Measurements from ENCODE around the gene MAL.

The MAL gene

GRCh38 chr2:95031726-95032116 lies 6.2 kb downstream of the MAL start:
- Histone ChIP-seq H2AFZ (ENCODE audit: insufficient read depth, low read length, poor library complexity) (no peak overlapping the region), H3K18ac (ENCODE audit: low read length) (no peak overlapping the region), H3K9me3 (ENCODE audit: insufficient read depth, low read depth, low read length) (peaks cover 4% of the 10 kb centered on the region), H3K4me2 (ENCODE audit: low read length) (no peak overlapping the region), H4K12ac (ENCODE audit: low read depth, low read length) (no peak overlapping the region), H2BK120ac (ENCODE audit: insufficient read depth, low read length, poor library complexity) (no peak overlapping the region), H2BK5ac (ENCODE audit: low read depth, low read length, poor library complexity) (no peak overlapping the region), H2AK5ac (ENCODE audit: low read length) (no peak overlapping the region), H3K79me2 (ENCODE audit: control insufficient read depth, insufficient read depth, low read length, poor library complexity) (no peaks in the 10 kb centered on the region), H3K4me1 (ENCODE audit: control insufficient read depth in 1 of 2, insufficient read depth in 2 of 2, low read length in 2 of 2) (peaks cover 10 to 17% of the 10 kb centered on the region in 2 experiments), H3K27me3 (ENCODE audit: insufficient read depth, low read length) (peaks cover 10% of the 10 kb centered on the region), H3K4me3 (ENCODE audit: low read depth, low read length) (no peak overlapping the region), H4K8ac (ENCODE audit: low read depth, low read length) (no peak overlapping the region), H3K9ac (ENCODE audit: low read length) (no peak overlapping the region), H3K23ac (ENCODE audit: low read length) (no peak overlapping the region), H4K91ac (ENCODE audit: low read depth, low read length) (no peak overlapping the region), H3K36me3 (ENCODE audit: control insufficient read depth in 1 of 2, insufficient read depth in 2 of 2, low read length in 2 of 2) (no peaks in the 10 kb centered on the region), H3K27ac (ENCODE audit: low read depth, low read length) (no peak overlapping the region), H3K4ac (ENCODE audit: low read depth, low read length) (no peak overlapping the region), H2BK12ac (ENCODE audit: low read length) (no peak overlapping the region), H3K14ac (ENCODE audit: low read length) (no peak overlapping the region), H3K79me1 (ENCODE audit: low read length) (no peaks in the 10 kb centered on the region)
- DNase-seq = peak in 1 of 2 donors; percentile 26
- WGBS (ENCODE audit: extremely low coverage, insufficient coverage, insufficient read length) = no CpG with 5 or more reads among the region's 1 CpG

DNA sequence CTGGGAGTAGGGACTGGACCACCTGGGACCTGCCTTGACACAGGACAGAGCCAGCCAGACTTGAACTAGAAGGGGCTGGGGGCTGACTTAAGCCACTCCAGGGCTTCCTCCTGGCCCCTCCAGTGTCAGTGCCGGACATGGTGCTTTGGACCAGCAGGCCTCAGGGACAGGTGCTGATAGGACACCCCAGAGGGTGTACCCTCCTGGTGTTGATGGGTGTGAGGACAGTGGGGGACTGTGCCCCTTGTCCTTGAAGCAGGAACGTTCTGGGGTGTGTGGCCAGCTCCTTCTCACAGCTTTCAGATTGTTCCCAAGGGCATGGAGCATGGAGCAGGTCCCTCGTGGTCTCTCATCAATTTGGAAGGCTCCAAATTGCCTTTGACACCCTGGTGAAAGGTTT lies 6.8 kb downstream of the MAL start:
- H2BK5ac ChIP-seq (ENCODE audit: low read depth, low read length, poor library complexity) = no peak overlapping the region
- H3K79me2 ChIP-seq (ENCODE audit: control insufficient read depth, insufficient read depth, low read length, poor library complexity) = no peaks in the 10 kb centered on the region
- no peaks in the 10 kb centered on the region for H3K79me1 ChIP-seq (ENCODE audit: low read length)
- H3K4me1 ChIP-seq (ENCODE audit: control insufficient read depth in 1 of 2, insufficient read depth in 2 of 2, low read length in 2 of 2) = peaks cover 10 to 17% of the 10 kb centered on the region in 2 experiments
- no peak overlapping the region for H3K23ac ChIP-seq (ENCODE audit: low read length)
- no peak overlapping the region for H4K8ac ChIP-seq (ENCODE audit: low read depth, low read length)
- H4K12ac ChIP-seq (ENCODE audit: low read depth, low read length) = no peak overlapping the region
- H3K9ac ChIP-seq (ENCODE audit: low read length) = no peak overlapping the region
- no peak overlapping the region for H3K4me2 ChIP-seq (ENCODE audit: low read length)
- no peak overlapping the region for H3K4ac ChIP-seq (ENCODE audit: low read depth, low read length)
- H2BK120ac ChIP-seq (ENCODE audit: insufficient read depth, low read length, poor library complexity) = no peak overlapping the region
- H3K18ac ChIP-seq (ENCODE audit: low read length) = no peak overlapping the region
- H3K4me3 ChIP-seq (ENCODE audit: low read depth, low read length) = no peak overlapping the region
- DNase-seq = no peak
- no peak overlapping the region for H3K14ac ChIP-seq (ENCODE audit: low read length)
- WGBS (ENCODE audit: extremely low coverage, insufficient coverage, insufficient read length) = no CpG with 5 or more reads among the region's 3 CpGs
- no peak overlapping the region for H2BK12ac ChIP-seq (ENCODE audit: low read length)
- H2AFZ ChIP-seq (ENCODE audit: insufficient read depth, low read length, poor library complexity) = no peak overlapping the region
- no peaks in the 10 kb centered on the region for H3K36me3 ChIP-seq (ENCODE audit: control insufficient read depth in 1 of 2, insufficient read depth in 2 of 2, low read length in 2 of 2)
- no peak overlapping the region for H3K27ac ChIP-seq (ENCODE audit: low read depth, low read length)
- peaks cover 3% of the 10 kb centered on the region for H3K27me3 ChIP-seq (ENCODE audit: insufficient read depth, low read length)
- no peak overlapping the region for H4K91ac ChIP-seq (ENCODE audit: low read depth, low read length)
- H2AK5ac ChIP-seq (ENCODE audit: low read length) = no peak overlapping the region
- H3K9me3 ChIP-seq (ENCODE audit: insufficient read depth, low read depth, low read length) = peaks cover 5% of the 10 kb centered on the region

DNA sequence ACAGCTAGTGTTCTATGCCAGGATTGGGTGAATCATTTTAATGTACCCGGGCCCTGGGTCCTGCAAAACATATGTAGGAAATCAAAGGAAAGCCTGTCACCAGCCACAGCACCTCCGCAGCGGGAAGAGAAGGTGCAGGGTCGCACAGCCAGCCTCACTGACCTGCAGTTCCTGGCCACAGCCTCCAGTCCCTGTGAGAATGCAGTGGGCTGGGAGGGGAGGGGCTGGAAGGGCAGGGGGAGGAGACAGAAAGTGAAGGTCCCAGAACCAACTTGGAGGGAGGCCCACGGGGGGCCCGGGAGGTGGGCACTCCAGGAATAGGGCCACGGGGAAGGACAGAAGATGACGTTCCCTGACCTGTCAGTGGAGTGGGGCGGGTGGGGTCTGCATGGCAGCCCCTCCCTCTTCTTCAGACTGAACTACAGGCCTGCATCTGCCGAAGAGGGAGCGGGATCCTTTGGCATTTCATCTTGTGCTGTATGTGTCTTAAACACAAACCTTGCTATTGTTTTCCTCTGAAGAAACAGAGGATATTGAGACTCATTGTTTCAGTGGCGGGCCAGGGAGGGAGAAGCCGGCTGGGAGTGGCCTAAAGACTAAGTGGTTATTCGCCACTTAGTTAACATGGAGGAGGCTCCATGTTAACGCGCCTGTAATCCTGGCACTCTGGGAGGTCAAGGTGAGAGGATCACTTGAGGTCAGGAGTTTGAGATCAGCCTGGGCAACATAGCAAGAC lies 7.5 kb downstream of the MAL start:
- Histone ChIP-seq H3K79me2 (ENCODE audit: control insufficient read depth, insufficient read depth, low read length, poor library complexity) (no peaks in the 10 kb centered on the region), H2BK12ac (ENCODE audit: low read length) (no peak overlapping the region), H3K4me1 (ENCODE audit: control insufficient read depth in 1 of 2, insufficient read depth in 2 of 2, low read length in 2 of 2) (peaks cover 10 to 17% of the 10 kb centered on the region in 2 experiments), H4K12ac (ENCODE audit: low read depth, low read length) (no peak overlapping the region), H3K36me3 (ENCODE audit: control insufficient read depth in 1 of 2, insufficient read depth in 2 of 2, low read length in 2 of 2) (no peaks in the 10 kb centered on the region), H3K79me1 (ENCODE audit: low read length) (no peaks in the 10 kb centered on the region), H3K4me2 (ENCODE audit: low read length) (no peak overlapping the region), H2AK5ac (ENCODE audit: low read length) (no peak overlapping the region), H3K9me3 (ENCODE audit: insufficient read depth, low read depth, low read length) (peaks cover 7% of the 10 kb centered on the region), H3K27ac (ENCODE audit: low read depth, low read length) (no peak overlapping the region), H2AFZ (ENCODE audit: insufficient read depth, low read length, poor library complexity) (no peak overlapping the region), H3K4ac (ENCODE audit: low read depth, low read length) (no peak overlapping the region), H2BK5ac (ENCODE audit: low read depth, low read length, poor library complexity) (no peak overlapping the region), H2BK120ac (ENCODE audit: insufficient read depth, low read length, poor library complexity) (no peak overlapping the region), H3K4me3 (ENCODE audit: low read depth, low read length) (no peak overlapping the region), H3K18ac (ENCODE audit: low read length) (no peak overlapping the region), H4K8ac (ENCODE audit: low read depth, low read length) (no peak overlapping the region), H3K14ac (ENCODE audit: low read length) (no peak overlapping the region), H4K91ac (ENCODE audit: low read depth, low read length) (no peak overlapping the region), H3K9ac (ENCODE audit: low read length) (no peak overlapping the region), H3K27me3 (ENCODE audit: insufficient read depth, low read length) (peaks cover 2% of the 10 kb centered on the region), H3K23ac (ENCODE audit: low read length) (no peak overlapping the region)
- no peak for DNase-seq
- WGBS (ENCODE audit: extremely low coverage, insufficient coverage, insufficient read length) = no CpG with 5 or more reads among the region's 16 CpGs

- H3K9me3 ChIP-seq (ENCODE audit: insufficient read depth, low read depth, low read length) = peaks cover 9% of the 10 kb centered on the region
- H3K18ac ChIP-seq (ENCODE audit: low read length) = no peak overlapping the region
- H3K4me2 ChIP-seq (ENCODE audit: low read length) = no peak overlapping the region
- H2AK5ac ChIP-seq (ENCODE audit: low read length) = no peak overlapping the region
- H2BK12ac ChIP-seq (ENCODE audit: low read length) = no peak overlapping the region
- peaks cover 10 to 17% of the 10 kb centered on the region in 2 experiments for H3K4me1 ChIP-seq (ENCODE audit: control insufficient read depth in 1 of 2, insufficient read depth in 2 of 2, low read length in 2 of 2)
- H3K4me3 ChIP-seq (ENCODE audit: low read depth, low read length) = no peak overlapping the region
- H3K79me2 ChIP-seq (ENCODE audit: control insufficient read depth, insufficient read depth, low read length, poor library complexity) = no peaks in the 10 kb centered on the region
- no peak overlapping the region for H2AFZ ChIP-seq (ENCODE audit: insufficient read depth, low read length, poor library complexity)
- H3K9ac ChIP-seq (ENCODE audit: low read length) = no peak overlapping the region
- H4K91ac ChIP-seq (ENCODE audit: low read depth, low read length) = no peak overlapping the region
- no peaks in the 10 kb centered on the region for H3K36me3 ChIP-seq (ENCODE audit: control insufficient read depth in 1 of 2, insufficient read depth in 2 of 2, low read length in 2 of 2)
- no peak overlapping the region for H3K14ac ChIP-seq (ENCODE audit: low read length)
- no peaks in the 10 kb centered on the region for H3K79me1 ChIP-seq (ENCODE audit: low read length)
- no peak overlapping the region for H4K8ac ChIP-seq (ENCODE audit: low read depth, low read length)
- no peak overlapping the region for H3K27ac ChIP-seq (ENCODE audit: low read depth, low read length)
- H4K12ac ChIP-seq (ENCODE audit: low read depth, low read length) = no peak overlapping the region
- H3K23ac ChIP-seq (ENCODE audit: low read length) = no peak overlapping the region
- no peak overlapping the region for H2BK120ac ChIP-seq (ENCODE audit: insufficient read depth, low read length, poor library complexity)
- no peak overlapping the region for H2BK5ac ChIP-seq (ENCODE audit: low read depth, low read length, poor library complexity)
- H3K27me3 ChIP-seq (ENCODE audit: insufficient read depth, low read length) = no peaks in the 10 kb centered on the region
- no peak overlapping the region for H3K4ac ChIP-seq (ENCODE audit: low read depth, low read length)
- DNase-seq = no peak
- no CpG with 5 or more reads among the region's 4 CpGs for WGBS (ENCODE audit: extremely low coverage, insufficient coverage, insufficient read length)
Measured at GRCh38 chr2:95034221-95034620, 8.7 kb downstream of the MAL start.
